Measurements from ENCODE around the gene COL4A1. TPM values are rescaled to one million over a fixed set of nuclear protein-coding genes. Genes with fewer than 3 reads are reported as not detected.

Gene COL4A1
- total RNA-seq, 1 experiment from 2014 or later, result 257 TPM

- no peak for DNase-seq (ENCODE audit: low read depth)
Observed at GRCh38 chr13:110293037-110293436, 13.9 kb downstream of the COL4A1 start.

GRCh38 chr13:110291286-110291685 is 15.7 kb downstream of the COL4A1 start:
- no peak for DNase-seq (ENCODE audit: low read depth)

GRCh38 chr13:110290826-110291225 is 16.1 kb downstream of the COL4A1 start:
- DNase-seq (ENCODE audit: low read depth), result no peak

GRCh38 chr13:110290153-110290552 is 16.8 kb downstream of the COL4A1 start:
- no peak for DNase-seq (ENCODE audit: low read depth)

- no peak for DNase-seq (ENCODE audit: low read depth)
Observed at GRCh38 chr13:110289661-110290060, 17.3 kb downstream of the COL4A1 start.

- no peak for DNase-seq (ENCODE audit: low read depth)
Observed at GRCh38 chr13:110289174-110289573, 17.8 kb downstream of the COL4A1 start.

GRCh38 chr13:110286833-110287819 is 19.8 kb downstream of the COL4A1 start:
- DNase-seq (ENCODE audit: low read depth), result no peak

GRCh38 chr13:110285991-110286832 is 20.7 kb downstream of the COL4A1 start:
- DNase-seq (ENCODE audit: low read depth), result no peak

- DNase-seq (ENCODE audit: low read depth), result no peak
Observed at GRCh38 chr13:110284779-110285484, 22.0 kb downstream of the COL4A1 start.

- DNase-seq (ENCODE audit: low read depth), result peak; percentile 39
Observed at GRCh38 chr13:110283736-110284517, 23.0 kb downstream of the COL4A1 start.

- no peak for DNase-seq (ENCODE audit: low read depth)
Observed at GRCh38 chr13:110282316-110282841, 24.6 kb downstream of the COL4A1 start.

GRCh38 chr13:110281736-110282135 is 25.2 kb downstream of the COL4A1 start:
- no peak for DNase-seq (ENCODE audit: low read depth)

GRCh38 chr13:110280985-110281688 is 25.8 kb downstream of the COL4A1 start:
- no peak for DNase-seq (ENCODE audit: low read depth)

GRCh38 chr13:110280231-110280813 is 26.6 kb downstream of the COL4A1 start:
- no peak for DNase-seq (ENCODE audit: low read depth)

- DNase-seq (ENCODE audit: low read depth), result no peak
Observed at GRCh38 chr13:110279684-110280083, 27.3 kb downstream of the COL4A1 start.

- DNase-seq (ENCODE audit: low read depth), result no peak
Observed at GRCh38 chr13:110278859-110279258, 28.1 kb downstream of the COL4A1 start.

- no peak for DNase-seq (ENCODE audit: low read depth)
Observed at GRCh38 chr13:110277357-110277975, 29.5 kb downstream of the COL4A1 start.

- DNase-seq (ENCODE audit: low read depth), result no peak
Observed at GRCh38 chr13:110276553-110276950, 30.4 kb downstream of the COL4A1 start.

- DNase-seq (ENCODE audit: low read depth), result no peak
Observed at GRCh38 chr13:110275931-110276552, 30.9 kb downstream of the COL4A1 start.

All from Daoy (cell line).